Measurements from ENCODE around the gene ESRRA. TPM values are rescaled to one million over a fixed set of nuclear protein-coding genes. Genes with fewer than 3 reads are reported as not detected.

Gene ESRRA
- polyA plus RNA-seq, 1 donor from 2014 or later: 29.0 TPM

- no peaks in the 10 kb centered on the region for H3K9me3 ChIP-seq (ENCODE audit: low read length)
- no peaks in the 10 kb centered on the region for H3K36me3 ChIP-seq (ENCODE audit: insufficient read depth, low read length)
- no peaks in the 10 kb centered on the region for H3K27me3 ChIP-seq (ENCODE audit: insufficient read depth, low read depth, low read length)
- no peaks in the 10 kb centered on the region for H3K9me2 ChIP-seq (ENCODE audit: insufficient read depth, low read length)
- H3K9ac ChIP-seq (ENCODE audit: low read length): no peak overlapping the region
- no peak overlapping the region for H3K4me3 ChIP-seq (ENCODE audit: low read length)
- H2AFZ ChIP-seq (ENCODE audit: low read depth, low read length): no peak overlapping the region
- TF ChIP-seq MXI1 (conservative IDR thresholded peaks at IDR 0.05; ENCODE audit: poor library complexity, severe bottlenecking): no peak
- no peak for TF ChIP-seq EZH2 (IDR thresholded peaks at IDR 0.05; ENCODE audit: borderline replicate concordance, insufficient read depth, low read length, poor library complexity, severe bottlenecking)
- TF ChIP-seq RAD21 (conservative IDR thresholded peaks at IDR 0.05): no peak
- TF ChIP-seq, protein P1, sequence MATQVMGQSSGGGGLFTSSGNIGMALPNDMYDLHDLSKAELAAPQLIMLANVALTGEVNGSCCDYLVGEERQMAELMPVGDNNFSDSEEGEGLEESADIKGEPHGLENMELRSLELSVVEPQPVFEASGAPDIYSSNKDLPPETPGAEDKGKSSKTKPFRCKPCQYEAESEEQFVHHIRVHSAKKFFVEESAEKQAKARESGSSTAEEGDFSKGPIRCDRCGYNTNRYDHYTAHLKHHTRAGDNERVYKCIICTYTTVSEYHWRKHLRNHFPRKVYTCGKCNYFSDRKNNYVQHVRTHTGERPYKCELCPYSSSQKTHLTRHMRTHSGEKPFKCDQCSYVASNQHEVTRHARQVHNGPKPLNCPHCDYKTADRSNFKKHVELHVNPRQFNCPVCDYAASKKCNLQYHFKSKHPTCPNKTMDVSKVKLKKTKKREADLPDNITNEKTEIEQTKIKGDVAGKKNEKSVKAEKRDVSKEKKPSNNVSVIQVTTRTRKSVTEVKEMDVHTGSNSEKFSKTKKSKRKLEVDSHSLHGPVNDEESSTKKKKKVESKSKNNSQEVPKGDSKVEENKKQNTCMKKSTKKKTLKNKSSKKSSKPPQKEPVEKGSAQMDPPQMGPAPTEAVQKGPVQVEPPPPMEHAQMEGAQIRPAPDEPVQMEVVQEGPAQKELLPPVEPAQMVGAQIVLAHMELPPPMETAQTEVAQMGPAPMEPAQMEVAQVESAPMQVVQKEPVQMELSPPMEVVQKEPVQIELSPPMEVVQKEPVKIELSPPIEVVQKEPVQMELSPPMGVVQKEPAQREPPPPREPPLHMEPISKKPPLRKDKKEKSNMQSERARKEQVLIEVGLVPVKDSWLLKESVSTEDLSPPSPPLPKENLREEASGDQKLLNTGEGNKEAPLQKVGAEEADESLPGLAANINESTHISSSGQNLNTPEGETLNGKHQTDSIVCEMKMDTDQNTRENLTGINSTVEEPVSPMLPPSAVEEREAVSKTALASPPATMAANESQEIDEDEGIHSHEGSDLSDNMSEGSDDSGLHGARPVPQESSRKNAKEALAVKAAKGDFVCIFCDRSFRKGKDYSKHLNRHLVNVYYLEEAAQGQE (IDR thresholded peaks at IDR 0.05; ENCODE audit: borderline replicate concordance): no peak
- TF ChIP-seq EP300 (conservative IDR thresholded peaks at IDR 0.05; ENCODE audit: poor library complexity, severe bottlenecking): no peak
- TF ChIP-seq, protein P2, sequence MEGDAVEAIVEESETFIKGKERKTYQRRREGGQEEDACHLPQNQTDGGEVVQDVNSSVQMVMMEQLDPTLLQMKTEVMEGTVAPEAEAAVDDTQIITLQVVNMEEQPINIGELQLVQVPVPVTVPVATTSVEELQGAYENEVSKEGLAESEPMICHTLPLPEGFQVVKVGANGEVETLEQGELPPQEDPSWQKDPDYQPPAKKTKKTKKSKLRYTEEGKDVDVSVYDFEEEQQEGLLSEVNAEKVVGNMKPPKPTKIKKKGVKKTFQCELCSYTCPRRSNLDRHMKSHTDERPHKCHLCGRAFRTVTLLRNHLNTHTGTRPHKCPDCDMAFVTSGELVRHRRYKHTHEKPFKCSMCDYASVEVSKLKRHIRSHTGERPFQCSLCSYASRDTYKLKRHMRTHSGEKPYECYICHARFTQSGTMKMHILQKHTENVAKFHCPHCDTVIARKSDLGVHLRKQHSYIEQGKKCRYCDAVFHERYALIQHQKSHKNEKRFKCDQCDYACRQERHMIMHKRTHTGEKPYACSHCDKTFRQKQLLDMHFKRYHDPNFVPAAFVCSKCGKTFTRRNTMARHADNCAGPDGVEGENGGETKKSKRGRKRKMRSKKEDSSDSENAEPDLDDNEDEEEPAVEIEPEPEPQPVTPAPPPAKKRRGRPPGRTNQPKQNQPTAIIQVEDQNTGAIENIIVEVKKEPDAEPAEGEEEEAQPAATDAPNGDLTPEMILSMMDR (IDR thresholded peaks at IDR 0.05; ENCODE audit: poor library complexity, severe bottlenecking): no peak
- TF ChIP-seq SMC3 (conservative IDR thresholded peaks at IDR 0.05; ENCODE audit: poor library complexity): no peak
- no peak for TF ChIP-seq POLR2AphosphoS5 (IDR thresholded peaks at IDR 0.05)
- no peak for TF ChIP-seq TAF1 (IDR thresholded peaks at IDR 0.05; ENCODE audit: low read depth)
- H4K20me1 ChIP-seq (ENCODE audit: insufficient read depth): no peaks in the 10 kb centered on the region
- H3K79me2 ChIP-seq (replicated peaks; ENCODE audit: insufficient read depth, low read length): no peaks in the 10 kb centered on the region
- H3K27ac ChIP-seq (ENCODE audit: low read length): no peak overlapping the region
- H3F3A ChIP-seq (ENCODE audit: insufficient read depth, low read length, poor library complexity, severe bottlenecking): no peaks in the 10 kb centered on the region
- no peak overlapping the region for H3K4me2 ChIP-seq (ENCODE audit: low read length)
Observed at GRCh38 chr11:64261556-64262080, 43.7 kb upstream of the ESRRA start.

DNA sequence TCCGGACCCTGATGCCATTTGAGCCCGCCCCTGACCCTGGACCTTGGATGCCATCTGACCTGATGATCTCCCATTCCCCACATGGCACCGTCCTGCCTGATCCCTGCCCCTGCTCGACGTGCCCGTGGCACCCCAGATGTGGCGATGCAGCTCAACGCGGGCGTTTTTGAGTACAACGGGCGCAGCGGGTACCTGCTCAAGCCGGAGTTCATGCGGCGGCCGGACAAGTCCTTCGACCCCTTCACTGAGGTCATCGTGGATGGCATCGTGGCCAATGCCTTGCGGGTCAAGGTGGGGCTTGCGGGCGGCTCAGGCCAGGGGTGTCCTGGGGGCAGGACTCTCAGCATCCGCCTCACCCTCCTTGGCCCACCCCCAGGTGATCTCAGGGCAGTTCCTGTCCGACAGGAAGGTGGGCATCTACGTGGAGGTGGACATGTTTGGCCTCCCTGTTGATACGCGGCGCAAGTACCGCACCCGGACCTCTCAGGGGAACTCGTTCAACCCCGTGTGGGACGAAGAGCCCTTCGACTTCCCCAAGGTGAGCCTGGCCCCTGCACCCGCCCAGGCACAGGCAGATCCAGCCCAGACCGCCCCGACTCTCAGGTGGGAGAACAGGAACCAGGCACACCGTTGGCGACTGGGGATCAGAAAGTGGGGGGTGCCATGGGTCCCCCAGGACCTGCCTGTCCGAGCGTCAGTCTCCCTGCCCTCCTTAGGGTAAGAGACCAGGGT is 42.9 kb upstream of the ESRRA start:
- H3K36me3 ChIP-seq (ENCODE audit: insufficient read depth, low read length): no peaks in the 10 kb centered on the region

More for the DNA sequence above, 42.9 kb upstream of the ESRRA start:
- no peaks in the 10 kb centered on the region for H3K9me3 ChIP-seq (ENCODE audit: low read length)
- H3K27me3 ChIP-seq (ENCODE audit: insufficient read depth, low read depth, low read length): no peaks in the 10 kb centered on the region
- H3K4me2 ChIP-seq (ENCODE audit: low read length): no peak overlapping the region
- no peak overlapping the region for H3K27ac ChIP-seq (ENCODE audit: low read length)
- no peaks in the 10 kb centered on the region for H4K20me1 ChIP-seq (ENCODE audit: insufficient read depth)
- no peaks in the 10 kb centered on the region for H3K79me2 ChIP-seq (replicated peaks; ENCODE audit: insufficient read depth, low read length)
- no peaks in the 10 kb centered on the region for H3K9me2 ChIP-seq (ENCODE audit: insufficient read depth, low read length)
- H3K4me3 ChIP-seq (ENCODE audit: low read length): no peak overlapping the region
- H3F3A ChIP-seq (ENCODE audit: insufficient read depth, low read length, poor library complexity, severe bottlenecking): no peaks in the 10 kb centered on the region
- no peak overlapping the region for H2AFZ ChIP-seq (ENCODE audit: low read depth, low read length)
- no peak overlapping the region for H3K9ac ChIP-seq (ENCODE audit: low read length)
- TF ChIP-seq, protein P1 (IDR thresholded peaks at IDR 0.05; ENCODE audit: borderline replicate concordance): no peak
- TF ChIP-seq SMC3 (conservative IDR thresholded peaks at IDR 0.05; ENCODE audit: poor library complexity) (no peak), POLR2AphosphoS5 (IDR thresholded peaks at IDR 0.05) (no peak), RAD21 (conservative IDR thresholded peaks at IDR 0.05) (no peak), EZH2 (IDR thresholded peaks at IDR 0.05; ENCODE audit: borderline replicate concordance, insufficient read depth, low read length, poor library complexity, severe bottlenecking) (no peak), TAF1 (IDR thresholded peaks at IDR 0.05; ENCODE audit: low read depth) (no peak), EP300 (conservative IDR thresholded peaks at IDR 0.05; ENCODE audit: poor library complexity, severe bottlenecking) (no peak), MXI1 (conservative IDR thresholded peaks at IDR 0.05; ENCODE audit: poor library complexity, severe bottlenecking) (no peak)
- TF ChIP-seq, protein P2 (IDR thresholded peaks at IDR 0.05; ENCODE audit: poor library complexity, severe bottlenecking): no peak
